ENCODE data around the gene MFN1.

Gene MFN1

DNA sequence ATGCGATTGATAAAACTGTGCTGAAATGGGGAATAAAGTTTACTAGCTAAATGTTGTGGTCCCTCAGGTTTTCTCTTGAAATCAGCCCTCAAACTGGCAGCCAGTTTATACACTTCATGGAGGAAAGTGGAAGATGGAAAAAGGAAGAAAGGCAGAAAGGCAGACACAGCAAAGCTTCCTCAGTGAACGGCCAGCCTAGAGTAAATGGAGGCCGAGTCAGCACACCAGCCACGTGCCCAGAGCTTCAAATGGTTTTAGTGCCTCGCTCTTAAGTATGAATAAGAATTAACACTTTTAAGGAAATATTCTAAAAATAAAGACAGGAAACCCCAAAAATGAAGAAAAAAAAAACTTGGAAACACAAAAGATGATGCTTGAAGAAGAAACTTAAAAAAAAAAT, 55.5 kb downstream of the MFN1 start:
- no peaks in the 10 kb centered on the region for H3F3A ChIP-seq (ENCODE audit: insufficient read depth)
- H3K9ac ChIP-seq (ENCODE audit: low read length): no peak overlapping the region
- no peak overlapping the region for H3K27ac ChIP-seq (ENCODE audit: low read depth, low read length)
- H3K79me2 ChIP-seq (ENCODE audit: insufficient read depth, low read length): no peaks in the 10 kb centered on the region
- no peaks in the 10 kb centered on the region for H4K20me1 ChIP-seq (ENCODE audit: low read depth, low read length)
- H3K9me3 ChIP-seq (ENCODE audit: insufficient read depth, low read length): no peaks in the 10 kb centered on the region
- no peak overlapping the region for H2AFZ ChIP-seq (ENCODE audit: low read depth, low read length, severe bottlenecking)
- no peak overlapping the region for H3K4me3 ChIP-seq (ENCODE audit: insufficient read depth, low read length, poor library complexity, severe bottlenecking)
- TF ChIP-seq, protein P1, sequence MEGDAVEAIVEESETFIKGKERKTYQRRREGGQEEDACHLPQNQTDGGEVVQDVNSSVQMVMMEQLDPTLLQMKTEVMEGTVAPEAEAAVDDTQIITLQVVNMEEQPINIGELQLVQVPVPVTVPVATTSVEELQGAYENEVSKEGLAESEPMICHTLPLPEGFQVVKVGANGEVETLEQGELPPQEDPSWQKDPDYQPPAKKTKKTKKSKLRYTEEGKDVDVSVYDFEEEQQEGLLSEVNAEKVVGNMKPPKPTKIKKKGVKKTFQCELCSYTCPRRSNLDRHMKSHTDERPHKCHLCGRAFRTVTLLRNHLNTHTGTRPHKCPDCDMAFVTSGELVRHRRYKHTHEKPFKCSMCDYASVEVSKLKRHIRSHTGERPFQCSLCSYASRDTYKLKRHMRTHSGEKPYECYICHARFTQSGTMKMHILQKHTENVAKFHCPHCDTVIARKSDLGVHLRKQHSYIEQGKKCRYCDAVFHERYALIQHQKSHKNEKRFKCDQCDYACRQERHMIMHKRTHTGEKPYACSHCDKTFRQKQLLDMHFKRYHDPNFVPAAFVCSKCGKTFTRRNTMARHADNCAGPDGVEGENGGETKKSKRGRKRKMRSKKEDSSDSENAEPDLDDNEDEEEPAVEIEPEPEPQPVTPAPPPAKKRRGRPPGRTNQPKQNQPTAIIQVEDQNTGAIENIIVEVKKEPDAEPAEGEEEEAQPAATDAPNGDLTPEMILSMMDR (IDR thresholded peaks at IDR 0.05; ENCODE audit: insufficient read depth, low read length, poor library complexity, severe bottlenecking): no peak
- no peak for TF ChIP-seq EZH2phosphoT487 (conservative IDR thresholded peaks at IDR 0.05; ENCODE audit: low read length)
- no peaks in the 10 kb centered on the region for H3K27me3 ChIP-seq (ENCODE audit: low read length)
- H3K4me2 ChIP-seq (ENCODE audit: low read depth, low read length, poor library complexity, severe bottlenecking): no peak overlapping the region
- H3K36me3 ChIP-seq (ENCODE audit: low read length): no peaks in the 10 kb centered on the region; the same call in 1 of the 2 replicates
- H3K9me2 ChIP-seq (replicated peaks; ENCODE audit: insufficient read depth, low read length): no peaks in the 10 kb centered on the region

DNA sequence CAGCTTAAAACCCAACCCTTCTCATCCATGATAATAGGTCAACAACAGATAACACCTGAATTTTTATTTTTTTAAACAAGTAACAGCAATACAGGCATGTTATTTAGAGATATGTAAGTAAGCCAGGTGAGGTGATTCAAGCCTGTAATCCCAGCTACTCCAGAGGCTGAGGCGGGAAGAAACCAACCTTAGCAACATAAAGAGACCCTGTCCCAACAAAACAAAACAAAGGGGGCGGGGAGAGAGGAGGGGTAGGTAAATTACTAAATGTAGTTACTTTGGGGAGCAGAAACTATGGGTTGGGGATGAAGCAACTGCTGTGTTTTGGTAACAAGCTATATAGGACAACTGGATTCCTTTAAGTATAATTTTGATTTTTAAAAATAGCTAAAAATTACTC, 56.8 kb downstream of the MFN1 start:
- no peak for TF ChIP-seq EZH2phosphoT487 (conservative IDR thresholded peaks at IDR 0.05; ENCODE audit: low read length)
- TF ChIP-seq, protein P1 (IDR thresholded peaks at IDR 0.05; ENCODE audit: insufficient read depth, low read length, poor library complexity, severe bottlenecking): no peak
- Histone ChIP-seq H3K27me3 (ENCODE audit: low read length) (no peaks in the 10 kb centered on the region), H3K27ac (ENCODE audit: low read depth, low read length) (no peak overlapping the region), H3K9me3 (ENCODE audit: insufficient read depth, low read length) (no peaks in the 10 kb centered on the region), H3K9me2 (replicated peaks; ENCODE audit: insufficient read depth, low read length) (no peaks in the 10 kb centered on the region), H3K36me3 (ENCODE audit: low read length) (no peaks in the 10 kb centered on the region; the same call in 1 of the 2 replicates), H3K79me2 (ENCODE audit: insufficient read depth, low read length) (no peaks in the 10 kb centered on the region), H3K9ac (ENCODE audit: low read length) (no peak overlapping the region), H3K4me3 (ENCODE audit: insufficient read depth, low read length, poor library complexity, severe bottlenecking) (no peak overlapping the region), H3K4me2 (ENCODE audit: low read depth, low read length, poor library complexity, severe bottlenecking) (no peak overlapping the region), H4K20me1 (ENCODE audit: low read depth, low read length) (no peaks in the 10 kb centered on the region), H3F3A (ENCODE audit: insufficient read depth) (no peaks in the 10 kb centered on the region), H2AFZ (ENCODE audit: low read depth, low read length, severe bottlenecking) (no peak overlapping the region)

DNA sequence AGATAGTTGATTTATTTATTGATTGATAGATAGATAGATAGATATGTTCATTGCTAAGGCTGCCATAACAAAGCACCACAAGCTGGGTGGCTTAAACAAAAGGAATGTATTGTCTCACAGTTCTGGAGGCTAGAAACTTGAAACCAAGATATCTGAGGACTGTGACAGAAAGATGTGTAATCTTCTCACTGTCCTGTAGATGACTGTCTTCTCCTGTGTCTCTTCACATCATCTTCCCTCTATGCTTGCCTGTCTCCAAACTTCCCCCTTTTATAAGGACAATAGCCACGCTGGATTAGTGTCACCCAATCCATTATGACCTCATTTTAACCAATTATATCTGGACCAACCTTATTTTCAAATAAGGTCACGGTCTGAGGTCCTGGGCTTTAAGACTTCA, 62.8 kb downstream of the MFN1 start:
- no peaks in the 10 kb centered on the region for H3K79me2 ChIP-seq (ENCODE audit: insufficient read depth, low read length)
- no peak for TF ChIP-seq EZH2phosphoT487 (conservative IDR thresholded peaks at IDR 0.05; ENCODE audit: low read length)
- TF ChIP-seq, protein P1 (IDR thresholded peaks at IDR 0.05; ENCODE audit: insufficient read depth, low read length, poor library complexity, severe bottlenecking): no peak
- H3K9ac ChIP-seq (ENCODE audit: low read length): no peak overlapping the region
- H2AFZ ChIP-seq (ENCODE audit: low read depth, low read length, severe bottlenecking): no peak overlapping the region
- no peaks in the 10 kb centered on the region for H3K9me3 ChIP-seq (ENCODE audit: insufficient read depth, low read length)
- no peaks in the 10 kb centered on the region for H3F3A ChIP-seq (ENCODE audit: insufficient read depth)
- H4K20me1 ChIP-seq (ENCODE audit: low read depth, low read length): no peaks in the 10 kb centered on the region
- H3K27me3 ChIP-seq (ENCODE audit: low read length): no peaks in the 10 kb centered on the region
- H3K4me3 ChIP-seq (ENCODE audit: insufficient read depth, low read length, poor library complexity, severe bottlenecking): no peak overlapping the region
- no peaks in the 10 kb centered on the region for H3K36me3 ChIP-seq (ENCODE audit: low read length)
- H3K9me2 ChIP-seq (replicated peaks; ENCODE audit: insufficient read depth, low read length): no peaks in the 10 kb centered on the region
- H3K27ac ChIP-seq (ENCODE audit: low read depth, low read length): no peak overlapping the region
- H3K4me2 ChIP-seq (ENCODE audit: low read depth, low read length, poor library complexity, severe bottlenecking): no peak overlapping the region
